Endothelial cell of umbilical vein (primary cell): ENCODE results near the gene JADE1. TPM values are rescaled to one million over a fixed set of nuclear protein-coding genes. Genes with fewer than 3 reads are reported as not detected.

Source experiments
- BruUV-seq: library from RNA; stranded (reverse); fragments of 400-500 nt; replicated peaks from 2 replicates; lab custom pipeline; 2021; lab: Mats Ljungman, UMichigan
- CTCF ChIA-PET: fragments of 300-600, 350-600 bp; sonication (Branson Sonifier 250); formaldehyde crosslinking; loops from one replicate; lab custom pipeline; 2021; ENCODE audit warnings: antibody characterized with exemption, inconsistent platforms; lab: Charles Lee
- POLR2A ChIA-PET: fragments of 300-600, 350-600 bp; sonication (Branson Sonifier 250); formaldehyde crosslinking; loops from one replicate; lab custom pipeline; 2021; ENCODE audit warnings: antibody characterized with exemption, inconsistent platforms; lab: Charles Lee
- DNase-seq: peaks from one replicate; pipeline ENCODE4 v3.0.0-alpha.2; 2011; ENCODE audit warnings: low read depth, low spot score
- FAIRE-seq: peaks from 2 replicates; lab custom pipeline; 2011; peaks lifted over from hg19 to GRCh38; lab: Jason Lieb, UNC
- H2AFZ ChIP-seq: 2 replicates; pipeline ENCODE4 v1.6.0; 2012; ENCODE audit warnings: low read depth, low read length, control low read depth, inconsistent platforms
- H3K27ac ChIP-seq: 2 replicates; pipeline ENCODE4 v1.5.1; 2011; ENCODE audit warnings: low read depth, mild to moderate bottlenecking, control low read depth, low read length, moderate library complexity; ENCODE audit not compliant: insufficient read depth
- H3K27me3 ChIP-seq, 2 experiments: 2 replicates each; pipeline versions ENCODE4 v1.6.0 to v1.6.1; 2011; ENCODE audit warnings: low read length in 2 of 2, mixed read lengths in 1 of 2; ENCODE audit not compliant: control insufficient read depth in 2 of 2, insufficient read depth in 2 of 2
- H3K36me3 ChIP-seq, 2 experiments: 2 replicates in 1 of 2; 3 replicates in 1 of 2; pipeline ENCODE4 v1.5.1; 2011; ENCODE audit warnings: low read length in 2 of 2, mild to moderate bottlenecking in 1 of 2, moderate library complexity in 1 of 2; ENCODE audit not compliant: control insufficient read depth in 2 of 2, insufficient read depth in 2 of 2; ENCODE audit errors: extremely low read depth in 1 of 2
- H3K4me1 ChIP-seq: 3 replicates; pipeline ENCODE4 v1.5.1; 2011; ENCODE audit warnings: mild to moderate bottlenecking, low read length; ENCODE audit not compliant: control insufficient read depth, insufficient read depth; ENCODE audit errors: extremely low read depth
- H3K4me2 ChIP-seq: 2 replicates; pipeline ENCODE4 v1.6.1; 2011; ENCODE audit warnings: low read length, control low read depth, mixed read lengths; ENCODE audit not compliant: insufficient read depth
- H3K4me3 ChIP-seq, 3 experiments: fragments of 200-600 bp in 1 of 3; sonication (generic), shearing (Covaris generic) in 1 of 3; replicated peaks in 1 of 3; 2 replicates each; pipeline ENCODE4 v1.5.1; 2011 to 2016; ENCODE audit warnings: control low read depth in 3 of 3, low read length in 3 of 3, mild to moderate bottlenecking in 2 of 3, inconsistent platforms in 1 of 3, low read depth in 1 of 3, moderate library complexity in 1 of 3; ENCODE audit not compliant: insufficient read depth in 1 of 3
- H3K79me2 ChIP-seq: 2 replicates; pipeline ENCODE4 v1.6.0; 2012; ENCODE audit warnings: low read length, inconsistent platforms; ENCODE audit not compliant: control insufficient read depth, insufficient read depth
- H3K9ac ChIP-seq: replicated peaks from 2 replicates; pipeline ENCODE3; 2011; ENCODE audit warnings: low read length, control low read depth; ENCODE audit not compliant: insufficient read depth; ENCODE audit errors: extremely low read depth
- H3K9me1 ChIP-seq: replicated peaks from 3 replicates; pipeline ENCODE4 v1.6.0; 2011; ENCODE audit warnings: mild to moderate bottlenecking, low read length; ENCODE audit not compliant: control insufficient read depth, insufficient read depth; ENCODE audit errors: extremely low read depth
- H3K9me3 ChIP-seq: replicated peaks from 2 replicates; pipeline ENCODE4 v1.5.1; 2012; ENCODE audit warnings: low read length, inconsistent platforms; ENCODE audit not compliant: control insufficient read depth, insufficient read depth
- H4K20me1 ChIP-seq: replicated peaks from 2 replicates; pipeline ENCODE3; 2011; ENCODE audit warnings: mild to moderate bottlenecking, low read length; ENCODE audit not compliant: control insufficient read depth, insufficient read depth; ENCODE audit errors: extremely low read depth
- EZH2 ChIP-seq: IDR thresholded peaks from 2 replicates; pipeline ENCODE4 v1.6.1; 2012; ENCODE audit warnings: borderline replicate concordance, low read depth, mild to moderate bottlenecking, moderate library complexity, low read length, inconsistent platforms; ENCODE audit not compliant: severe bottlenecking
- FOS ChIP-seq: IDR thresholded peaks from 2 replicates; pipeline ENCODE4 v1.6.1; 2011; ENCODE audit warnings: mild to moderate bottlenecking, low read length, moderate library complexity, borderline replicate concordance; ENCODE audit not compliant: insufficient read depth
- GATA2 ChIP-seq: IDR thresholded peaks from 2 replicates; pipeline ENCODE4 v1.7.0; 2011; ENCODE audit warnings: low read depth, mild to moderate bottlenecking, moderate library complexity, mixed read lengths, low read length; ENCODE audit not compliant: insufficient read length, insufficient read depth
- JUN ChIP-seq: IDR thresholded peaks from 2 replicates; pipeline ENCODE4 v1.6.1; 2011; ENCODE audit warnings: borderline replicate concordance, low read depth; ENCODE audit not compliant: insufficient read length, insufficient read depth
- MYC ChIP-seq: IDR thresholded peaks from one replicate; pipeline ENCODE4 v1.6.1; 2011; ENCODE audit warnings: mild to moderate bottlenecking, low read depth, low read length
- POLR2A ChIP-seq: IDR thresholded peaks from 2 replicates; pipeline ENCODE4 v1.6.1; 2012; ENCODE audit warnings: low read depth, mild to moderate bottlenecking, control low read depth, low read length
- POLR2AphosphoS5 ChIP-seq: IDR thresholded peaks from 2 replicates; pipeline ENCODE4 v1.6.1; 2012; ENCODE audit warnings: low read depth, mild to moderate bottlenecking, control low read depth, low read length, moderate library complexity; ENCODE audit not compliant: insufficient read depth
- dilution Hi-C: fragments of 300-500 bp; cut with MboI; formaldehyde crosslinking; loops from one replicate; pipeline ENCODE4 v1.15.0; 2019; ENCODE audit warnings: low sequenced_read_pairs; ENCODE audit not compliant: extremely low pct_ligation_motif_present
- intact Hi-C: fragments of 100-400 bp; cut with micrococcal nuclease; formaldehyde crosslinking; loops from one replicate; pipeline ENCODE4 v1.10.0; 2022
- polyA plus RNA-seq, 4 experiments: library from polyadenylated mRNA; depleted of rRNA in 3 of 4; stranded (reverse) in 3 of 4; unstranded in 1 of 4; fragments of >200 nt; gene quantifications; 2 replicates each; pipeline versions ENCODE4 v1.2.1 to v1.2.3, GENCODE V29; 2011 to 2012; ENCODE audit warnings: missing spikeins in 1 of 4
- total RNA-seq: library from RNA; stranded (reverse); gene quantifications from 2 replicates; pipeline ENCODE4 v1.2.3, GENCODE V29; 2021
- TF ChIP-seq, protein P1 (sequence below): IDR thresholded peaks from 2 replicates; pipeline ENCODE4 v1.6.1; 2011; ENCODE audit not compliant: insufficient read depth, insufficient read length

The JADE1 gene
- total and polyA plus RNA-seq, 2 donors (not counting 3 experiments of a cell fraction or from before 2014, with no cell fraction given), result 13.6 to 45.6 TPM

GRCh38 chr4:128811571-128812441 lies 2.3 kb downstream of the JADE1 start:
- FAIRE-seq (peak; percentile 84), DNase-seq (peak; percentile 91)
- H3K4me2 ChIP-seq, result peak overlapping the region; percentile 98
- POLR2A ChIA-PET, result interaction anchor here (0.6 kb wide), 1 partner anchor 10 kb away, joined by 3 read pairs; no protein-coding TSS in a partner anchor
- peak overlapping the region; percentile 77 to 98 (median 95) for H3K4me3 ChIP-seq
- CTCF ChIA-PET, result interaction anchor here (0.8 to 2.6 kb wide), 19 partner anchors 12 to 743 kb away, joined by 3 to 28 read pairs (median 5); partner anchors contain the start of gene PGRMC2
- H2AFZ ChIP-seq, result peak overlapping the region; percentile 66
- peaks cover 7% of the 10 kb centered on the region for H3K4me1 ChIP-seq
- intact Hi-C loops, result loop anchor here (1.0 to 5.0 kb wide), 9 partner anchors 10 to 750 kb away; partner anchors contain the start of genes LARP1B and SCLT1
- H3K27ac ChIP-seq, result peak overlapping the region; percentile 93
- H3K79me2 ChIP-seq, result peaks cover 50% of the 10 kb centered on the region
- H3K9me3 ChIP-seq, result no peaks in the 10 kb centered on the region
- H3K9ac ChIP-seq, result peak overlapping the region; percentile 95
- no TSS peak for BruUV-seq
- H3K36me3 ChIP-seq, result no peaks in the 10 kb centered on the region
- H3K9me1 ChIP-seq, result no peaks in the 10 kb centered on the region
- no peak for TF ChIP-seq JUN
- no peak for TF ChIP-seq GATA2
- TF ChIP-seq POLR2AphosphoS5, result peak; percentile 72
- TF ChIP-seq FOS, result no peak
- no peak for TF ChIP-seq EZH2
- peak; percentile 28 for TF ChIP-seq MYC
- TF ChIP-seq, protein P1, sequence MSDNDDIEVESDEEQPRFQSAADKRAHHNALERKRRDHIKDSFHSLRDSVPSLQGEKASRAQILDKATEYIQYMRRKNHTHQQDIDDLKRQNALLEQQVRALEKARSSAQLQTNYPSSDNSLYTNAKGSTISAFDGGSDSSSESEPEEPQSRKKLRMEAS, result no peak
- TF ChIP-seq POLR2A, result peak; percentile 18
- dilution Hi-C loops, result no loop called here
- H3K27me3 ChIP-seq, result no peaks in the 10 kb centered on the region
- no peaks in the 10 kb centered on the region for H4K20me1 ChIP-seq
